ENCODE results near the gene SLC25A22.

Gene SLC25A22

GRCh38 chr11:769887-770641, 28.0 kb downstream of the SLC25A22 start:
- DNase-seq, result no peak

- DNase-seq, result no peak
Observed at GRCh38 chr11:767238-767637, 30.8 kb downstream of the SLC25A22 start.

GRCh38 chr11:766936-767210, 31.2 kb downstream of the SLC25A22 start:
- no peak for DNase-seq

GRCh38 chr11:766106-766935, 31.8 kb downstream of the SLC25A22 start:
- DNase-seq, result no peak

GRCh38 chr11:765802-766091, 32.3 kb downstream of the SLC25A22 start:
- DNase-seq, result no peak

- DNase-seq, result peak; percentile 74
Observed at GRCh38 chr11:765025-765801, 32.9 kb downstream of the SLC25A22 start.

GRCh38 chr11:764322-765024, 33.6 kb downstream of the SLC25A22 start:
- DNase-seq, result no peak

GRCh38 chr11:763549-764321, 34.3 kb downstream of the SLC25A22 start:
- DNase-seq, result no peak

GRCh38 chr11:763073-763463, 35.0 kb downstream of the SLC25A22 start:
- no peak for DNase-seq

GRCh38 chr11:762421-763072, 35.5 kb downstream of the SLC25A22 start:
- peak; percentile 39 for DNase-seq

- no peak for DNase-seq
Observed at GRCh38 chr11:761526-762108, 36.5 kb downstream of the SLC25A22 start.

- DNase-seq, result no peak
Observed at GRCh38 chr11:760236-760635, 37.8 kb downstream of the SLC25A22 start.

GRCh38 chr11:749731-750130, 48.4 kb downstream of the SLC25A22 start:
- no peak for DNase-seq

- DNase-seq, result no peak
Observed at GRCh38 chr11:748007-748359, 50.1 kb downstream of the SLC25A22 start.

- peak; percentile 91 for DNase-seq
Observed at GRCh38 chr11:747158-748006, 50.7 kb downstream of the SLC25A22 start, which contains the start of gene TALDO1. TALDO1 (plus strand) TSS chr11:747464; CDS start chr11:747482, 18 bp downstream.

- peak; percentile 58 for DNase-seq
Observed at GRCh38 chr11:746289-747157, 51.6 kb downstream of the SLC25A22 start.

- DNase-seq, result no peak
Observed at GRCh38 chr11:745428-745827, 52.7 kb downstream of the SLC25A22 start.

- DNase-seq, result no peak
Observed at GRCh38 chr11:742571-743201, 55.4 kb downstream of the SLC25A22 start.

GRCh38 chr11:742156-742546, 55.9 kb downstream of the SLC25A22 start:
- no peak for DNase-seq

Data from activated CD4-positive, alpha-beta T cell treated with anti-CD3 and anti-CD28 coated beads for 48 hours (primary cell).